G401.6 (cell line): ENCODE measurements around the gene NDUFS8.

Source experiments
- FAIRE-seq: peaks from 2 replicates; lab custom pipeline; 2012; peaks lifted over from hg19 to GRCh38; lab: Jason Lieb, UNC

The NDUFS8 gene

GRCh38 chr11:68036717-68037239 is 6.3 kb downstream of the NDUFS8 start:
- FAIRE-seq = no peak

- FAIRE-seq = no peak
Observed at GRCh38 chr11:68037411-68038225, 7.1 kb downstream of the NDUFS8 start.

- no peak for FAIRE-seq
Observed at GRCh38 chr11:68038226-68038717, 7.8 kb downstream of the NDUFS8 start.

GRCh38 chr11:68038718-68039525 is 8.4 kb downstream of the NDUFS8 start, which contains the start of gene TCIRG1:
Gene TCIRG1, plus strand, starts transcription at chr11:68039025. Its CDS starts 2,247 bp downstream, at chr11:68041272.
- FAIRE-seq = no peak

GRCh38 chr11:68039526-68040086 is 9.1 kb downstream of the NDUFS8 start:
- FAIRE-seq = no peak

GRCh38 chr11:68040101-68040956 is 9.8 kb downstream of the NDUFS8 start:
- FAIRE-seq = peak; percentile 72

- no peak for FAIRE-seq
Observed at GRCh38 chr11:68040957-68041591, 10.6 kb downstream of the NDUFS8 start.

GRCh38 chr11:68041617-68042218 is 11.2 kb downstream of the NDUFS8 start:
- no peak for FAIRE-seq

GRCh38 chr11:68042219-68043028 is 11.9 kb downstream of the NDUFS8 start:
- FAIRE-seq = no peak

GRCh38 chr11:68043029-68043348 is 12.5 kb downstream of the NDUFS8 start:
- FAIRE-seq = no peak

- FAIRE-seq = no peak
Observed at GRCh38 chr11:68043349-68044144, 13.1 kb downstream of the NDUFS8 start.

GRCh38 chr11:68044145-68044813 is 13.8 kb downstream of the NDUFS8 start:
- no peak for FAIRE-seq

GRCh38 chr11:68044898-68045351 is 14.4 kb downstream of the NDUFS8 start:
- no peak for FAIRE-seq

GRCh38 chr11:68047437-68048290 is 17.2 kb downstream of the NDUFS8 start:
- FAIRE-seq = no peak

GRCh38 chr11:68048681-68049508 is 18.4 kb downstream of the NDUFS8 start:
- FAIRE-seq = no peak
